ENCODE measurements around the gene LDHAL6B.
A peak's percentile ranks its signal among the peaks of the same experiment; 100 is the strongest.

Gene LDHAL6B

GRCh38 chr15:59178151-59178695, 28.4 kb upstream of the LDHAL6B start:
- DNase-seq = peak; percentile 61

GRCh38 chr15:59179717-59180116, 26.9 kb upstream of the LDHAL6B start:
- DNase-seq = no peak

GRCh38 chr15:59180945-59181600, 25.6 kb upstream of the LDHAL6B start:
- DNase-seq = no peak

- DNase-seq = no peak
These were observed 20.9 kb upstream of the LDHAL6B start for GRCh38 chr15:59185725-59186124.

- no peak for DNase-seq
These were observed 20.1 kb upstream of the LDHAL6B start for GRCh38 chr15:59186501-59186900.

- DNase-seq = no peak
These were observed 17.4 kb upstream of the LDHAL6B start for GRCh38 chr15:59189241-59189640.

- no peak for DNase-seq
These were observed 16.4 kb upstream of the LDHAL6B start for GRCh38 chr15:59190291-59190690.

- DNase-seq = no peak
These were observed 14.8 kb upstream of the LDHAL6B start for GRCh38 chr15:59191855-59192237.

- DNase-seq = no peak
These were observed 11.9 kb upstream of the LDHAL6B start for GRCh38 chr15:59194639-59195325.

- DNase-seq = no peak
These were observed 10.2 kb upstream of the LDHAL6B start for GRCh38 chr15:59196416-59196815.

GRCh38 chr15:59197454-59197853, 9.2 kb upstream of the LDHAL6B start:
- DNase-seq = no peak

- no peak for DNase-seq
These were observed 6.8 kb upstream of the LDHAL6B start for GRCh38 chr15:59199626-59200465.

- DNase-seq = no peak
These were observed 6.1 kb upstream of the LDHAL6B start for GRCh38 chr15:59200560-59200959.

GRCh38 chr15:59203008-59203407, 3.6 kb upstream of the LDHAL6B start:
- no peak for DNase-seq

GRCh38 chr15:59203657-59204056, 3.0 kb upstream of the LDHAL6B start:
- no peak for DNase-seq

- no peak for DNase-seq
These were observed 612 bp upstream of the LDHAL6B start for GRCh38 chr15:59205839-59206622.

GRCh38 chr15:59208613-59209249, 2.1 kb downstream of the LDHAL6B start:
- no peak for DNase-seq

GRCh38 chr15:59210186-59210585, 3.5 kb downstream of the LDHAL6B start:
- no peak for DNase-seq

- DNase-seq = no peak
These were observed 10.3 kb downstream of the LDHAL6B start for GRCh38 chr15:59216911-59217310.

GRCh38 chr15:59217876-59218498, 11.3 kb downstream of the LDHAL6B start:
- no peak for DNase-seq

GRCh38 chr15:59218710-59219109, 12.1 kb downstream of the LDHAL6B start:
- DNase-seq = no peak

Data from femur (tissue), 1 donor.